H1 (cell line): ENCODE results near the gene KIF21A. TPM values are rescaled to one million over a fixed set of nuclear protein-coding genes. Genes with fewer than 3 reads are reported as not detected.

Source experiments
- CTCF ChIA-PET: fragments of 300-600 bp; sonication (Branson Sonifier 250); formaldehyde crosslinking; loops from one replicate; lab custom pipeline; 2021; ENCODE audit not compliant: partially characterized antibody; lab: Charles Lee
- POLR2A ChIA-PET: fragments of 300-600 bp; sonication (Branson Sonifier 250); formaldehyde crosslinking; loops from one replicate; lab custom pipeline; 2021; ENCODE audit warnings: inconsistent platforms; ENCODE audit not compliant: partially characterized antibody; lab: Charles Lee
- DNase-seq, 2 experiments: peaks; one replicate each; pipeline versions ENCODE4 v3.0.0 to v3.0.0-alpha.2; 2010 to 2022; ENCODE audit warnings: low spot score in 2 of 2, low read depth in 1 of 2, mixed read lengths in 1 of 2
- FAIRE-seq: peaks from 2 replicates; lab custom pipeline; 2011; peaks lifted over from hg19 to GRCh38; lab: Jason Lieb, UNC
- H2AFZ ChIP-seq: 2 replicates; pipeline ENCODE4 v1.8.1; 2012; ENCODE audit warnings: low read length, inconsistent platforms
- H2AK5ac ChIP-seq: 2 replicates; pipeline ENCODE4 v1.6.1; 2013; ENCODE audit warnings: low read depth, low read length
- H2BK120ac ChIP-seq: replicated peaks from 2 replicates; pipeline ENCODE3; 2013; ENCODE audit warnings: low read depth, low read length, inconsistent platforms
- H2BK12ac ChIP-seq: 2 replicates; pipeline ENCODE4 v1.6.1; 2013; ENCODE audit warnings: low read depth, low read length
- H2BK15ac ChIP-seq: 2 replicates; pipeline ENCODE4 v1.6.1; 2013; ENCODE audit warnings: low read length
- H2BK20ac ChIP-seq: 2 replicates; pipeline ENCODE4 v1.6.1; 2013; ENCODE audit warnings: low read length
- H2BK5ac ChIP-seq: 2 replicates; pipeline ENCODE4 v1.6.1; 2013; ENCODE audit warnings: low read depth, low read length
- H3K14ac ChIP-seq: 2 replicates; pipeline ENCODE4 v1.6.1; 2013; ENCODE audit warnings: inconsistent platforms; ENCODE audit not compliant: insufficient read length
- H3K18ac ChIP-seq: 2 replicates; pipeline ENCODE4 v1.6.1; 2013; ENCODE audit warnings: low read length; ENCODE audit errors: extremely low read depth
- H3K23ac ChIP-seq: 2 replicates; pipeline ENCODE4 v1.6.1; 2013; ENCODE audit warnings: inconsistent platforms; ENCODE audit not compliant: insufficient read length
- H3K23me2 ChIP-seq: 2 replicates; pipeline ENCODE4 v1.6.1; 2013; ENCODE audit warnings: low read depth, low read length
- H3K27ac ChIP-seq: 2 replicates; pipeline ENCODE4 v1.6.1; 2011; ENCODE audit warnings: low read depth, low read length, inconsistent platforms
- H3K27me3 ChIP-seq, 4 experiments: replicated peaks in 1 of 4; 1 replicate in 1 of 4; 2 replicates in 3 of 4; pipeline versions ENCODE4 v1.6.1 to v1.8.1; 2011 to 2013; ENCODE audit warnings: low read length in 3 of 4, mild to moderate bottlenecking in 3 of 4, inconsistent platforms in 2 of 4, mixed read lengths in 2 of 4, moderate library complexity in 1 of 4; ENCODE audit not compliant: control insufficient read depth in 3 of 4, insufficient read depth in 3 of 4; ENCODE audit errors: extremely low read depth in 1 of 4
- H3K36me3 ChIP-seq, 4 experiments: 2 replicates each; pipeline versions ENCODE4 v1.6.1 to v1.8.1; 2011 to 2013; ENCODE audit warnings: mild to moderate bottlenecking in 4 of 4, low read length in 3 of 4, moderate library complexity in 2 of 4, control low read depth in 1 of 4, inconsistent platforms in 1 of 4; ENCODE audit not compliant: insufficient read depth in 4 of 4, control insufficient read depth in 2 of 4
- H3K4ac ChIP-seq: replicated peaks from 2 replicates; pipeline ENCODE3; 2013; ENCODE audit warnings: low read length, low read depth, mixed read lengths, inconsistent platforms; ENCODE audit not compliant: insufficient read length
- H3K4me1 ChIP-seq, 4 experiments: replicated peaks in 1 of 4; 1 replicate in 1 of 4; 2 replicates in 3 of 4; pipeline versions ENCODE4 v1.6.1 to v1.8.1; 2011 to 2013; ENCODE audit warnings: low read length in 3 of 4, inconsistent platforms in 2 of 4, mixed read lengths in 1 of 4; ENCODE audit not compliant: insufficient read depth in 4 of 4, control insufficient read depth in 3 of 4
- H3K4me2 ChIP-seq, 2 experiments: 2 replicates each; pipeline versions ENCODE4 v1.6.1 to v1.8.1; 2011 to 2013; ENCODE audit warnings: low read depth in 2 of 2, low read length in 2 of 2, control low read depth in 1 of 2, inconsistent platforms in 1 of 2, mild to moderate bottlenecking in 1 of 2; ENCODE audit not compliant: insufficient read depth in 1 of 2
- H3K4me3 ChIP-seq, 4 experiments: fragments of 200-600, 300-600 bp in 1 of 4; sonication (generic), shearing (Covaris generic), sonication (Bioruptor Twin) in 1 of 4; 2 replicates each; pipeline versions ENCODE4 v1.5.1 to v1.8.1; 2011 to 2016; ENCODE audit warnings: low read length in 4 of 4, low read depth in 3 of 4, control low read depth in 2 of 4, inconsistent platforms in 2 of 4, mild to moderate bottlenecking in 2 of 4, mixed read lengths in 1 of 4, moderate library complexity in 1 of 4; ENCODE audit not compliant: insufficient read depth in 2 of 4; ENCODE audit errors: extremely low read depth in 1 of 4
- H3K56ac ChIP-seq: replicated peaks from 2 replicates; pipeline ENCODE3; 2013; ENCODE audit warnings: low read depth, mild to moderate bottlenecking, mixed read lengths, low read length, inconsistent platforms; ENCODE audit not compliant: insufficient read length
- H3K79me1 ChIP-seq: 2 replicates; pipeline ENCODE4 v1.6.1; 2013; ENCODE audit warnings: low read depth, low read length, control low read depth
- H3K79me2 ChIP-seq, 2 experiments: 2 replicates each; pipeline versions ENCODE4 v1.6.1 to v1.8.1; 2012 to 2013; ENCODE audit warnings: low read length in 2 of 2, mild to moderate bottlenecking in 2 of 2, inconsistent platforms in 1 of 2; ENCODE audit not compliant: insufficient read depth in 2 of 2, control insufficient read depth in 1 of 2
- H3K9ac ChIP-seq, 4 experiments: replicated peaks in 1 of 4; 1 replicate in 1 of 4; 2 replicates in 3 of 4; pipeline versions ENCODE4 v1.6.1 to v1.8.1; 2011 to 2013; ENCODE audit warnings: low read depth in 3 of 4, low read length in 3 of 4, control low read depth in 2 of 4, mild to moderate bottlenecking in 2 of 4, moderate library complexity in 2 of 4, inconsistent platforms in 1 of 4; ENCODE audit errors: extremely low read depth in 1 of 4
- H3K9me3 ChIP-seq, 2 experiments: 2 replicates each; pipeline versions ENCODE4 v1.6.1 to v1.8.1; 2012 to 2013; ENCODE audit warnings: mild to moderate bottlenecking in 2 of 2, moderate library complexity in 2 of 2, control low read depth in 1 of 2, inconsistent platforms in 1 of 2, low read depth in 1 of 2, low read length in 1 of 2, mixed read lengths in 1 of 2; ENCODE audit not compliant: insufficient read depth in 2 of 2
- H4K20me1 ChIP-seq, 2 experiments: replicated peaks in 1 of 2; 2 replicates each; pipeline versions ENCODE3 to v1.8.1; 2011 to 2013; ENCODE audit warnings: inconsistent platforms in 2 of 2, low read length in 2 of 2, mild to moderate bottlenecking in 1 of 2; ENCODE audit not compliant: insufficient read depth in 2 of 2, control insufficient read depth in 1 of 2
- H4K5ac ChIP-seq: 2 replicates; pipeline ENCODE4 v1.6.1; 2013; ENCODE audit warnings: low read length, low read depth, mixed read lengths, inconsistent platforms; ENCODE audit not compliant: insufficient read length
- H4K8ac ChIP-seq: 2 replicates; pipeline ENCODE4 v1.8.0; 2013; ENCODE audit warnings: mild to moderate bottlenecking, moderate library complexity, low read length, inconsistent platforms; ENCODE audit not compliant: insufficient read depth; ENCODE audit errors: extremely low read depth
- H4K91ac ChIP-seq: replicated peaks from 2 replicates; pipeline ENCODE3; 2013; ENCODE audit warnings: low read length, mixed read lengths, inconsistent platforms; ENCODE audit not compliant: insufficient read length
- BACH1 ChIP-seq: IDR thresholded peaks from 2 replicates; pipeline ENCODE4 v1.6.1; 2012; ENCODE audit warnings: low read length, improper control_type of control experiment
- BCL11A ChIP-seq, 2 experiments: IDR thresholded peaks; one replicate each; pipeline ENCODE4 v1.6.1; 2011; ENCODE audit warnings: low read depth in 2 of 2, low read length in 2 of 2, mild to moderate bottlenecking in 2 of 2
- BRCA1 ChIP-seq: IDR thresholded peaks from 2 replicates; pipeline ENCODE4 v1.6.1; 2012; ENCODE audit warnings: low read depth, low read length, improper control_type of control experiment
- CEBPB ChIP-seq: IDR thresholded peaks from 2 replicates; pipeline ENCODE4 v1.6.1; 2012; ENCODE audit warnings: low read depth, low read length
- EP300 ChIP-seq, 2 experiments: IDR thresholded peaks; 1 replicate in 1 of 2; 2 replicates in 1 of 2; pipeline ENCODE4 v1.6.1; 2011 to 2012; ENCODE audit warnings: low read depth in 2 of 2, low read length in 2 of 2, mild to moderate bottlenecking in 2 of 2, borderline replicate concordance in 1 of 2, inconsistent platforms in 1 of 2, moderate library complexity in 1 of 2
- FOSL1 ChIP-seq: IDR thresholded peaks from 2 replicates; pipeline ENCODE4 v1.6.1; 2011; ENCODE audit warnings: mild to moderate bottlenecking, low read depth, low read length, moderate library complexity; ENCODE audit not compliant: insufficient read depth
- HDAC6 ChIP-seq: IDR thresholded peaks from one replicate; pipeline ENCODE4 v1.7.1; 2012; ENCODE audit warnings: low read depth, mild to moderate bottlenecking, inconsistent platforms, low read length, moderate library complexity
- SAP30 ChIP-seq: fragments of 300-600 bp; sonication (generic); IDR thresholded peaks from 2 replicates; pipeline ENCODE4 v1.7.1; 2012; ENCODE audit warnings: low read length, moderate library complexity, mild to moderate bottlenecking, inconsistent platforms; ENCODE audit not compliant: insufficient read depth, insufficient replicate concordance
- SIN3A ChIP-seq, 2 experiments: IDR thresholded peaks in 1 of 2; conservative IDR thresholded peaks in 1 of 2; 2 replicates each; pipeline ENCODE4 v1.6.1; 2011 to 2012; ENCODE audit warnings: low read length in 2 of 2, improper control_type of control experiment in 1 of 2, low read depth in 1 of 2, mild to moderate bottlenecking in 1 of 2
- SIRT6 ChIP-seq: IDR thresholded peaks from one replicate; pipeline ENCODE4 v1.7.1; 2012; ENCODE audit warnings: low read length, inconsistent platforms
- SRF ChIP-seq: IDR thresholded peaks from 2 replicates; pipeline ENCODE4 v1.6.1; 2011; ENCODE audit warnings: mild to moderate bottlenecking, low read depth, low read length, moderate library complexity
- TBP ChIP-seq: IDR thresholded peaks from 2 replicates; pipeline ENCODE4 v1.6.1; 2011; ENCODE audit warnings: low read depth, low read length, improper control_type of control experiment
- WGBS, 2 experiments: shearing (Covaris generic) in 1 of 2; methylation state at CpG; one replicate each; pipeline versions ENCODE4 v1.1.6 to v1.1.7; 2013 to 2015; ENCODE audit warnings: low lambda C conversion rate in 2 of 2, mixed read lengths in 2 of 2, inconsistent platforms in 1 of 2, low coverage in 1 of 2, missing lambda C conversion rate in 1 of 2; ENCODE audit not compliant: insufficient replicate concordance in 2 of 2, insufficient coverage in 1 of 2, insufficient read length in 1 of 2; ENCODE audit errors: extremely low coverage in 1 of 2, missing lambda C conversion rate in 1 of 2; 5-methylcytosine and 5-hydroxymethylcytosine counted together
- polyA plus RNA-seq, 7 experiments: library from polyadenylated mRNA; depleted of rRNA in 3 of 7; stranded (reverse) in 5 of 7; unstranded in 2 of 7; fragments of >200 nt in 5 of 7; fragments of 200-250 nt in 2 of 7; gene quantifications; 1 replicate in 5 of 7; 2 replicates in 1 of 7; 4 replicates in 1 of 7; pipeline versions ENCODE4 v1.2.1 to v1.2.3, GENCODE V29; 2011 to 2013; ENCODE audit warnings: missing spikeins in 2 of 7, mixed read lengths in 2 of 7
- total RNA-seq: library from RNA; stranded (reverse); fragmentation: NEBNext Ultra II Directional; extraction: Animal tissue kit (Norgen Biotek cat#: 25700); gene quantifications from 2 replicates; pipeline ENCODE4 v1.2.1, GENCODE V29; 2021
- TF ChIP-seq, protein P1 (sequence below): IDR thresholded peaks from 2 replicates; pipeline ENCODE4 v1.6.1; 2012; ENCODE audit warnings: inconsistent platforms
- TF ChIP-seq, protein P2 (sequence below): IDR thresholded peaks from 2 replicates; pipeline ENCODE4 v1.6.1; 2011; ENCODE audit warnings: low read length, improper control_type of control experiment

KIF21A gene
- total and polyA plus RNA-seq, 2 of the 8 experiments (the other 6 are each of a cell fraction or from before 2014, with no cell fraction given): 10.0 to 26.0 TPM

GRCh38 chr12:39252628-39253027, 190.3 kb downstream of the KIF21A start:
- no peaks in the 10 kb centered on the region for H3K79me2 ChIP-seq
- H3K36me3 ChIP-seq: no peaks in the 10 kb centered on the region
- no peak overlapping the region for H3K56ac ChIP-seq
- no peak overlapping the region for H4K5ac ChIP-seq
- H3K9ac ChIP-seq: no peak overlapping the region
- H4K20me1 ChIP-seq: no peaks in the 10 kb centered on the region
- no peak overlapping the region for H2BK15ac ChIP-seq
- no peak overlapping the region for H3K4me2 ChIP-seq
- no peak overlapping the region for H3K4me3 ChIP-seq
- H2BK120ac ChIP-seq: no peak overlapping the region
- no peaks in the 10 kb centered on the region for H3K9me3 ChIP-seq
- H2AFZ ChIP-seq: no peak overlapping the region
- no peak overlapping the region for H2BK12ac ChIP-seq
- FAIRE-seq: no peak
- no peaks in the 10 kb centered on the region for H3K79me1 ChIP-seq
- WGBS, 2 experiments: 94% methylated on average over 1 of the region's 1 CpG; no CpG with 5 or more reads in 1 of the 2 experiments
- no peaks in the 10 kb centered on the region for H3K23me2 ChIP-seq
- no peak overlapping the region for H3K27ac ChIP-seq
- H4K8ac ChIP-seq: no peak overlapping the region
- H3K18ac ChIP-seq: no peak overlapping the region
- no peak for DNase-seq
- H2BK20ac ChIP-seq: no peak overlapping the region
- no peaks in the 10 kb centered on the region for H3K27me3 ChIP-seq
- no peak overlapping the region for H4K91ac ChIP-seq
- no peak overlapping the region for H3K14ac ChIP-seq
- H3K4ac ChIP-seq: no peak overlapping the region
- H3K23ac ChIP-seq: no peak overlapping the region
- no peak overlapping the region for H2BK5ac ChIP-seq
- ChIA-PET CTCF (no interaction called here), POLR2A (no interaction called here)
- H2AK5ac ChIP-seq: no peak overlapping the region
- H3K4me1 ChIP-seq: no peaks in the 10 kb centered on the region
- TF ChIP-seq FOSL1 (no peak), EP300 (IDR thresholded peaks at IDR 0.05; ENCODE audit: borderline replicate concordance in 1 of 2, low read depth in 2 of 2, low read length in 2 of 2) (no peak), HDAC6 (no peak), BCL11A (IDR thresholded peaks at IDR 0.05; ENCODE audit: low read depth in 2 of 2, low read length in 2 of 2) (no peak), BACH1 (no peak), SIN3A (conservative IDR thresholded peaks at IDR 0.05 in 1 of 2, IDR thresholded peaks at IDR 0.05 in 1 of 2; ENCODE audit: low read depth in 1 of 2, low read length in 2 of 2) (no peak), SIRT6 (no peak), CEBPB (no peak), SAP30 (no peak), BRCA1 (no peak), SRF (no peak), TBP (no peak)
- TF ChIP-seq, protein P1, sequence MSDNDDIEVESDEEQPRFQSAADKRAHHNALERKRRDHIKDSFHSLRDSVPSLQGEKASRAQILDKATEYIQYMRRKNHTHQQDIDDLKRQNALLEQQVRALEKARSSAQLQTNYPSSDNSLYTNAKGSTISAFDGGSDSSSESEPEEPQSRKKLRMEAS: no peak
- TF ChIP-seq, protein P2, sequence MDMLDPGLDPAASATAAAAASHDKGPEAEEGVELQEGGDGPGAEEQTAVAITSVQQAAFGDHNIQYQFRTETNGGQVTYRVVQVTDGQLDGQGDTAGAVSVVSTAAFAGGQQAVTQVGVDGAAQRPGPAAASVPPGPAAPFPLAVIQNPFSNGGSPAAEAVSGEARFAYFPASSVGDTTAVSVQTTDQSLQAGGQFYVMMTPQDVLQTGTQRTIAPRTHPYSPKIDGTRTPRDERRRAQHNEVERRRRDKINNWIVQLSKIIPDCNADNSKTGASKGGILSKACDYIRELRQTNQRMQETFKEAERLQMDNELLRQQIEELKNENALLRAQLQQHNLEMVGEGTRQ: no peak
